ENCODE data around the gene IL1RAPL2. TPM values are rescaled to one million over a fixed set of nuclear protein-coding genes. Genes with fewer than 3 reads are reported as not detected.

Gene IL1RAPL2
- polyA plus RNA-seq, 3 donors: not detected

DNA sequence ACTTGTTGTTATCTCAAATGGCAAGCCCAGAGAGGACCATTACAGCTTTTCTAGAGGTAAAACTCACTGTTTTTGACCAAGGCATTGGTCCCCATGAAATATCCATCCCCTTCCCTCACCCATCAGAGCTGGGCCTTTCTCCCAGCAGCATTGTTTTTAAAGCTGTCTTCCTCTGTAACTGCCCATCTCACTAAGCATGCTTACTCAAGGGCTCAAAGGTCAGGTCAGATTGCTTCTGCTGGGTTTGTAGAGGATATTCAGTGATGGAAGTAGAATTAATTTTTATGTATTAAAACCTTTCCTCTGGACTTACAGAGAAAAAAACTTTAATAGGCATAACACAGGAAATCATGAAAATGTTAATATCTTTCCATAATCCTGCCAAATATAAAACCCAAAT lies 643.4 kb downstream of the IL1RAPL2 start:
- H3K9me3 Mint-ChIP-seq: peaks cover 0 to 9% (median 1%) of the 10 kb centered on the region in 7 donors
- no peaks in the 10 kb centered on the region for H3K4me1 Mint-ChIP-seq
- no peak overlapping the region for H3K4me3 Mint-ChIP-seq
- H3K27me3 Mint-ChIP-seq (ENCODE audit: low read depth in 3 of 3): peaks cover 0 to 2% (median 0%) of the 10 kb centered on the region in 3 donors
- no peak overlapping the region for H2AFZ ChIP-seq (ENCODE audit: insufficient read depth, low read depth, low read length, poor library complexity, severe bottlenecking)
- no peaks in the 10 kb centered on the region for H3K4me1 ChIP-seq (ENCODE audit: control insufficient read depth in 1 of 2, insufficient read depth in 2 of 2, low read length in 2 of 2)
- no peak for DNase-seq
- H3K79me2 ChIP-seq (ENCODE audit: insufficient read depth, low read length): no peaks in the 10 kb centered on the region
- no peaks in the 10 kb centered on the region for H3K36me3 Mint-ChIP-seq
- H3K4me2 ChIP-seq (replicated peaks; ENCODE audit: extremely low read depth, low read length, poor library complexity, severe bottlenecking): no peak overlapping the region
- H3K9ac ChIP-seq (ENCODE audit: insufficient read depth, low read length, poor library complexity, severe bottlenecking): no peak overlapping the region
- H3K9me3 ChIP-seq (replicated peaks in 1 of 2; ENCODE audit: control insufficient read depth in 1 of 2, insufficient read depth in 1 of 2, low read length in 2 of 2): no peaks in the 10 kb centered on the region
- H3K27ac ChIP-seq (ENCODE audit: low read depth in 1 of 2, low read length in 2 of 2): no peak overlapping the region
- H3K4me3 ChIP-seq (replicated peaks in 1 of 3; ENCODE audit: low read depth in 2 of 3, low read length in 3 of 3): no peak overlapping the region
- no peaks in the 10 kb centered on the region for H4K20me1 ChIP-seq (ENCODE audit: insufficient read depth, low read length)
- H3K27ac Mint-ChIP-seq: no peak overlapping the region
- H3K36me3 ChIP-seq (replicated peaks in 1 of 2; ENCODE audit: control insufficient read depth in 1 of 2, insufficient read depth in 2 of 2, low read length in 2 of 2): no peaks in the 10 kb centered on the region
- no peaks in the 10 kb centered on the region for H3K27me3 ChIP-seq (ENCODE audit: control insufficient read depth in 2 of 2, insufficient read depth in 2 of 2, low read length in 2 of 2)
- intact Hi-C loops (cut with micrococcal nuclease): no loop called here
- TF ChIP-seq CTCF (IDR thresholded peaks at IDR 0.05): no peak

- H3K4me3 ChIP-seq (replicated peaks in 1 of 3; ENCODE audit: low read depth in 2 of 3, low read length in 3 of 3): no peak overlapping the region
- H3K9me3 ChIP-seq (replicated peaks in 1 of 2; ENCODE audit: control insufficient read depth in 1 of 2, insufficient read depth in 1 of 2, low read length in 2 of 2): no peaks in the 10 kb centered on the region
- peaks cover 0 to 9% (median 1%) of the 10 kb centered on the region in 7 donors for H3K9me3 Mint-ChIP-seq
- H3K4me2 ChIP-seq (replicated peaks; ENCODE audit: extremely low read depth, low read length, poor library complexity, severe bottlenecking): no peak overlapping the region
- WGBS (ENCODE audit: insufficient coverage): no CpG with 5 or more reads among the region's 2 CpGs
- no peak for TF ChIP-seq CTCF (IDR thresholded peaks at IDR 0.05)
- intact Hi-C loops (cut with micrococcal nuclease): no loop called here
- H3K9ac ChIP-seq (ENCODE audit: insufficient read depth, low read length, poor library complexity, severe bottlenecking): no peak overlapping the region
- H3K27ac Mint-ChIP-seq: no peak overlapping the region
- no peaks in the 10 kb centered on the region for H3K36me3 ChIP-seq (replicated peaks in 1 of 2; ENCODE audit: control insufficient read depth in 1 of 2, insufficient read depth in 2 of 2, low read length in 2 of 2)
- H3K36me3 Mint-ChIP-seq: no peaks in the 10 kb centered on the region
- peaks cover 0 to 4% (median 0%) of the 10 kb centered on the region in 3 donors for H3K27me3 Mint-ChIP-seq (ENCODE audit: low read depth in 3 of 3)
- H3K4me1 ChIP-seq (ENCODE audit: control insufficient read depth in 1 of 2, insufficient read depth in 2 of 2, low read length in 2 of 2): no peaks in the 10 kb centered on the region
- no peak overlapping the region for H3K4me3 Mint-ChIP-seq
- H2AFZ ChIP-seq (ENCODE audit: insufficient read depth, low read depth, low read length, poor library complexity, severe bottlenecking): no peak overlapping the region
- no peaks in the 10 kb centered on the region for H3K27me3 ChIP-seq (ENCODE audit: control insufficient read depth in 2 of 2, insufficient read depth in 2 of 2, low read length in 2 of 2)
- no peak overlapping the region for H3K27ac ChIP-seq (ENCODE audit: low read depth in 1 of 2, low read length in 2 of 2)
- no peaks in the 10 kb centered on the region for H3K79me2 ChIP-seq (ENCODE audit: insufficient read depth, low read length)
- H3K4me1 Mint-ChIP-seq: no peaks in the 10 kb centered on the region
- DNase-seq: no peak
- no peaks in the 10 kb centered on the region for H4K20me1 ChIP-seq (ENCODE audit: insufficient read depth, low read length)
Observed at GRCh38 chrX:105210258-105210657, 644.3 kb downstream of the IL1RAPL2 start.
